ENCODE data around the gene TSPAN11.
"Not testable (repeated sequence)": the region's sequence is repeated elsewhere in the genome, so short reads cannot be mapped to it uniquely, and the experiment has no call there.

TSPAN11 gene

DNA sequence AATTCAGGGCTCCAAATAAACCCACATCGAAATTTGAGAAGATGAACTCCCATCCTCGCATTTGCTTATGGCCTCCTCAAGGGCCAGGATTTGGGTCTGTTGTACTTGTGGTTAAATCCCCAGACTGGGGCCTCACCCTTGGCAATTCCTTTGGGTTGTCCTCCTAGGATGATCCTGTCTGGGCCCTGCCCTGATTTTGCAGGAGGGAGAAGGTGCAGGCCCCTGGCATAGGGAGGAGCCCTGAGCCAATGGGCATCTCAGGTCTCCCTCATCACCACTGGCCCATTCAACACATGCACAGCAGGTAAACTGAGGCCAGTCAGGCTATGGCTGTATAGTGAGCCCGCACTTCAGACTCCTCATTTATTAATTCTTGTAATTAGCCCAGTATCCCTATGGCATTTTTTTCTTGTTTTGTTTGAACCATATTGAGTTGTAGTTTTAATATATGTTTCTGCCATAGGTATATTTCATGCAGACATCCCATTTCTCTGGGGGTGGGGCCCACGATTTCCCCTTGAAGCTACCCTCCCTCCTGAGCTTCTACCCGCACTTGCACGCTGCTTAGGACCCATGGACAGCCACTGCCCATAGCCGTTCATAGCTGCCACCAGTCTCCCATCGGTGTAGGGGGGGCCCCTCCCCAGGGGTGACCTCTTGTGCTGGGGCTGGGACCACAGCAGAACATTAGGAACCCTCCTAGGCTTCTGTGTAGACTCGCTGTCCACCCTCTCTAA, 80.0 kb downstream of the TSPAN11 start:
- H3K9me3 ChIP-seq (replicated peaks in 1 of 11) = no peaks in the 10 kb centered on the region
- H3K9ac ChIP-seq = no peak overlapping the region
- H3K36me3 ChIP-seq = no peaks in the 10 kb centered on the region
- H3K4me2 ChIP-seq = peak overlapping the region in 2 of 11 experiments; percentile 20 to 32; a peak in 3 of 22 replicates
- no peaks in the 10 kb centered on the region for H3K27me3 ChIP-seq
- no peaks in the 10 kb centered on the region for H4K20me1 ChIP-seq
- H3K27ac ChIP-seq = no peak overlapping the region
- no peak for TF ChIP-seq Cebpa-rat (IDR thresholded peaks at IDR 0.05)
- H3K4me3 ChIP-seq = no peak overlapping the region
- peaks cover 0 to 9% (median 3%) of the 10 kb centered on the region in 10 experiments; a peak in 8 of 20 replicates for H3K4me1 ChIP-seq

DNA sequence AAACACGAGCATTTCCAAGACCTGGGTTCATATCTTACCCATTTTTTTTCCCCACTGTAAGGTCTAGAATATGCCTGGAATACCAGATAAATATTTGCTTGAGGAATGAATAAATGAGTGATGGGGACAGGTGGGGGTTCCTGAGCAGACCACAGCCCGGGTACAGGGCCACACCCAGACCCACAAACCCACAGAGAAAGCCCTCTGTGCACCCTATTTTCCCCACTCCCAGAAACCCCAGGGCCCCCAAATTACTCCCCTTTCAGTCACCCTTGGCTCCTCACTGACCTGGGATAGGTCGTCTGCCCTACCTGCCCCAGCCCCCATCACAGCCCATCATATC, 80.6 kb downstream of the TSPAN11 start:
- Histone ChIP-seq H3K4me3 (no peak overlapping the region), H3K27ac (no peak overlapping the region), H3K9ac (no peak overlapping the region), H3K36me3 (no peaks in the 10 kb centered on the region), H3K4me1 (peaks cover 0 to 9% (median 3%) of the 10 kb centered on the region in 10 experiments; a peak in 8 of 20 replicates), H3K9me3 (replicated peaks in 1 of 11) (no peaks in the 10 kb centered on the region), H4K20me1 (no peaks in the 10 kb centered on the region), H3K4me2 (no peak overlapping the region), H3K27me3 (no peaks in the 10 kb centered on the region)
- TF ChIP-seq Cebpa-rat (IDR thresholded peaks at IDR 0.05) = no peak

DNA sequence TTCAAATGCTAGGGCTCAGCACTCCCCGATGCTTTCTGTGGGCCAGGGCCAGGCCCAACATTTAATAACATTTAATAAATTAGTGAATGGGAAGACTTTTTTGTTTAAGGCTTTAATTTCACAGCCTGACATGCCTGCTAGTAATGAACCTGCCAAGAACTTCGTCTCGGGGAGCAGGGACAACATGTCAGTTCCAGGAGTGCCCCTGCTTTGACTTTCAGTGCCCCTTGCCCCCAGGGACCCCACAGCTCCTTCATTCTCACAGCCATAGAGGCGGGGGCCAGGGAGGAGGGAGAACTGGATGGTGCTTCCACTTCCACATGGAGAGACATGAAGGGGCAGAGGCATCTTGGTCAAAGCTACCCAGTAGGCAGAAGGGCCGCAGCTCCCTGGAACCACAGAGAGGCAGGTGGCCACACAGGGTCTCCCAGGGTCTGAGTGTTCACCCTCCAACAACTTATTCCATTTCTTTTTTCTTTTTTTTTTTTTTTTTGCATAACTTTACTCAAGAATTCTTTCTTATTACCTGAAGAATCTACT, 81.2 kb downstream of the TSPAN11 start:
- Histone ChIP-seq H4K20me1 (no peaks in the 10 kb centered on the region), H3K27ac (no peak overlapping the region), H3K4me2 (no peak overlapping the region), H3K9ac (no peak overlapping the region), H3K4me3 (no peak overlapping the region), H3K27me3 (no peaks in the 10 kb centered on the region), H3K4me1 (peaks cover 0 to 9% (median 3%) of the 10 kb centered on the region in 10 experiments; a peak in 8 of 20 replicates), H3K9me3 (replicated peaks in 1 of 11) (no peaks in the 10 kb centered on the region), H3K36me3 (no peaks in the 10 kb centered on the region)
- no peak for TF ChIP-seq Cebpa-rat (IDR thresholded peaks at IDR 0.05)

DNA sequence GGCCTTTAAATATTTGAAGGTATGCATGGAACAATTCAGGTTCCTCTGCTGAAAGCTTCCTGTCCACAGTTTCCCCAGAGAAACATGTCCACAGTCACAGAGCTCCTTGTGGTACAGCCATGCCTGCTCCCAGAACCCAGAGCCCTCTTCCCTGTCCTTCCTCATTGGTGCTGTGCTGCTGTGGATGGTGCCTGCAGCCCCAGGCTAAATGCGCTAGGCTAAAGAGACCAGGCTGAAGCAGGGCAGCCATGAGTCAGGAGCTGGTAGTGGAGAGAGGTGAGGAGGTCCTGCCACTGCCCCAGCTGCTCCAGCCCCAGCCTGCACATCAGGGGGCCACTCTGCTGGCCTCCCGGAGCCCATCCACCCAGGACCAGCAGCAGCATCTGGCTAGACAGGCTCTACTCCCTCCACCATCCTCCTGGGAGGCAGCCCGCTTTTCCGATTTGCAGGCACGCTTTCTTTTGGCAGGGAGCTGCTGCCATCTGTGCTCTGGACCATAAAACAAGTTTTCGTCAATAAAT, 81.8 kb downstream of the TSPAN11 start:
- no peak for TF ChIP-seq Cebpa-rat (IDR thresholded peaks at IDR 0.05)
- no peaks in the 10 kb centered on the region for H3K27me3 ChIP-seq
- H3K4me3 ChIP-seq = no peak overlapping the region
- no peak overlapping the region for H3K9ac ChIP-seq
- no peaks in the 10 kb centered on the region for H3K36me3 ChIP-seq
- H3K4me1 ChIP-seq = peaks cover 0 to 9% (median 3%) of the 10 kb centered on the region in 10 experiments; a peak in 8 of 20 replicates
- H4K20me1 ChIP-seq = no peaks in the 10 kb centered on the region
- no peaks in the 10 kb centered on the region for H3K9me3 ChIP-seq (replicated peaks in 1 of 11)
- H3K27ac ChIP-seq = no peak overlapping the region
- no peak overlapping the region for H3K4me2 ChIP-seq

DNA sequence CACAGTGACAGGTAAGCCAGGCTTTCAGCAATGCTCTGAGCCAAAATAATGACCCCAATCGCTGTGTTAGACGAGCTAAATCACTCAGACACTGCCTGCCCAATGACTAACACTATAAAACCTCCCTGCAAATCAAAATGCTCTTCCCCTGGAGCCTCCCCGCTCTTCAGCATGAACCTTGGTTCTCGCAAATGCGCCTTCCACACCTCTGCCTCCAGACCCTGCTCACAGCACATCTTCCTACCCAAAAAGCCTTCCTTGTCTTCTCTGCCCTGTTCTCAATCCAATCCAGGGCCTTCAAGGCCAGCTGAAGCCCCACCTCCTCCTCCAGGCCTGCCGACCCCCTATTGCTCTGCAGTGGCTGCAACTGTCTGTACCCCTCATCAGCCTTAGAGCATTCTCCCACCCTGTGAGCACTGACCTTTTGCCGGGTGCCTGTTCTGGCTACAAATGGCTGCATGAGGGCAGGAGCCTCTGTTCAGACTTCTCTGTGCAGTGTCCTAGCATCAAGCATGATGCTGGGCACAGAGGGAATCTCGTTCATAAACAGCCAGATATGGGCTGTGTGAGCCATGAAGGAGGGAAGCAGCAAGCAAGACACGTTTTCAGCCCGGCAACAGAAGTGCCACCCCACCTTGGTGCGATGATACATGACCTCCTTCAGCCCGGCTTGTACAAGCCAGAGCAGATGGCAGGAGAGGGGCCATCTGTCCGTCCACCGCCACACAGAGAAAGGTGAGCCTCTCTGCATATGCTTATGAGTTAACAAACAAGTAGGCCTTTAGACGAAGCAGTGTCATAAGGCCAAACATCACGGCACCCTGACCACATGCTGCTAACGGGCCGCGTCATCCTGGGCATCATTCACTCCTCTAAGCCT, 82.7 kb downstream of the TSPAN11 start:
- Histone ChIP-seq H3K9ac (no peak overlapping the region), H3K4me2 (no peak overlapping the region), H3K27ac (no peak overlapping the region), H3K27me3 (no peaks in the 10 kb centered on the region), H3K36me3 (no peaks in the 10 kb centered on the region), H3K4me3 (no peak overlapping the region), H4K20me1 (no peaks in the 10 kb centered on the region), H3K9me3 (replicated peaks in 1 of 11) (no peaks in the 10 kb centered on the region), H3K4me1 (peaks cover 0 to 9% (median 3%) of the 10 kb centered on the region in 10 experiments; a peak in 8 of 20 replicates)
- no peak for TF ChIP-seq Cebpa-rat (IDR thresholded peaks at IDR 0.05)

DNA sequence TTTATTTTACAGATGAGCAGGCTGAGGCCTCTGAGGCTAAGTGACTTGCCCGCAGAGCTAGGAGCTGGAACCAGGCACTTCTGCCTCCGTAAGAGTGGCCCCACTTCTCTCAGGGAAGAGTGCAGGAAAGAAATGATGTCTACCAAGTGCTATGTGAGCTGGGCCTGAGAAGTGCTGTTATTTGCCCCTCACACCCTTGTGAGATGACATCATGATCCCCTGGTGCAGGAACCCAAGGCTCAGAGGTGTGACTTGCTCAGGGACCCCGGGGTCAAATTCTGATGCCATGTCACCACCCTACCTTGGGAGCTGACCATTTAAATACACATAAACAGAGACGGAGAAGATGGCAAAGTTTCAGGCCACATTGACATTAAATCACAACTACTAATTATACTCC, 83.4 kb downstream of the TSPAN11 start:
- H3K27ac ChIP-seq = no peak overlapping the region
- H3K9me3 ChIP-seq (replicated peaks in 1 of 11) = no peaks in the 10 kb centered on the region
- peaks cover 0 to 9% (median 0%) of the 10 kb centered on the region in 10 experiments; a peak in 7 of 20 replicates for H3K4me1 ChIP-seq
- no peaks in the 10 kb centered on the region for H4K20me1 ChIP-seq
- no peak for TF ChIP-seq Cebpa-rat (IDR thresholded peaks at IDR 0.05)
- H3K4me3 ChIP-seq = no peak overlapping the region
- no peak overlapping the region for H3K4me2 ChIP-seq
- no peak overlapping the region for H3K9ac ChIP-seq
- no peaks in the 10 kb centered on the region for H3K36me3 ChIP-seq
- H3K27me3 ChIP-seq = no peaks in the 10 kb centered on the region

DNA sequence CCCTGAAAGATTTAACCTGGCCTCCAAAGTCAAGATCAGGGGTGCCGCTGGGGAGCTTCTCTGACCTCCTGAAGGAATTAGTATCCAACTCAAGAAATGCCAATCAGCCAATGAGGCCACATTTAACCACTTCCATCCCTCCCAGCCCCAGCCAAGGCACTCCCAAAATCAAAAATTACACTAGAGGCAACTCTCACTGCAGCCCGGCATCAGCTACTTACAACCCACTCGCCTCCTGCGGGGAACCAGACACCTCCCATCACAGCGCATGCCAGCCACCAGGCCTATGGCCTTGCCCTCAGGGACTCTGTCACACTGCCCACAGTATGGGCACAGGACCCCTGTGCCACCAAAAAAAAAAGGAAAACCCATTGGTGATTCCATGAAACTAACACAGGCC, 84.8 kb downstream of the TSPAN11 start:
- H3K36me3 ChIP-seq = no peaks in the 10 kb centered on the region
- no peak overlapping the region for H3K4me3 ChIP-seq
- no peaks in the 10 kb centered on the region for H4K20me1 ChIP-seq
- no peaks in the 10 kb centered on the region for H3K27me3 ChIP-seq
- TF ChIP-seq Cebpa-rat (IDR thresholded peaks at IDR 0.05) = no peak
- H3K4me1 ChIP-seq = peaks cover 0 to 1% (median 0%) of the 10 kb centered on the region in 10 experiments; a peak in 3 of 20 replicates
- H3K9me3 ChIP-seq (replicated peaks in 1 of 11) = no peaks in the 10 kb centered on the region
- no peak overlapping the region for H3K4me2 ChIP-seq
- H3K9ac ChIP-seq = no peak overlapping the region
- H3K27ac ChIP-seq = no peak overlapping the region

DNA sequence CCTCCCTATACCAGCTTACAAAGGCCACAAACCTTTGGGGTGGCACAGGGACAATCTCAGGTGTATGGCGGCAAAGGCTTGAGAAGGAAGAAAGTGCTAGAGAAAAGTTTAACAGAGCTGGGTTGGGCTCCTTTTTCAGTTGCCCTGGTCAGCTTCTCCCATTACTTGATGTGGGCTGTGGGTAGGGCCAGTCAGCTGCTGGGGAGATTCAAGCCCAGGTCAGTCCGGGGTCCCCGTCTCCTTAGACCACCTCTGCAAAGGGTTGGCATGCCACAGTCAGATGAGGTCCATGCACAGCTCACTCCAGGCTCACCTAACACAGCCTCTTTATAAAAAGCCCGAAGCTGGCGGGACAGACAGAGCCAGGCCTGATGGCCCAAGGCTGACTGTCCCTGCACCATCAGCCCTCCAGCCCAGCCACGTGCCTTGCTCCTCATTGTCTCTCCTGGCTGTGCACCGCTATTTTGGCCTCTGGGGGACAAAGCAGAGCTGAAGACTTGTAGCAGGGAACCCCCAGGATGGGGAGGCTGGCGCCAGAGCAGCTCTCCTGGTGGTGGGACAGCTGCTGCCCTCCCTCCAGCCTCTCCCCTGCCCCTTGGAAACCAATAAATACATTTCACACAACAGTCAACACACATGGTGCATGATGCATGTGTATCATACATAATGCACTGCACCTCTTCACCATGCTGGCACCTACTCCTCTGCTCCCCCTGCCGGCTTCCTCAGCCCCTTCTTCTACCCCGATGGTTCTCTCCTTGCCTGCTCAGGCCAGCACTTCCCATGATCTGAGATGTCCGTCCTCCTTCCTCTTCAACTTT, 85.4 kb downstream of the TSPAN11 start:
- no peak for TF ChIP-seq Cebpa-rat (IDR thresholded peaks at IDR 0.05)
- no peak overlapping the region for H3K4me3 ChIP-seq
- H3K4me2 ChIP-seq = no peak overlapping the region
- no peaks in the 10 kb centered on the region for H3K4me1 ChIP-seq
- no peaks in the 10 kb centered on the region for H4K20me1 ChIP-seq
- H3K27me3 ChIP-seq = no peaks in the 10 kb centered on the region
- H3K36me3 ChIP-seq = no peaks in the 10 kb centered on the region
- H3K27ac ChIP-seq = no peak overlapping the region
- no peak overlapping the region for H3K9ac ChIP-seq
- no peaks in the 10 kb centered on the region for H3K9me3 ChIP-seq (replicated peaks in 1 of 11)

DNA sequence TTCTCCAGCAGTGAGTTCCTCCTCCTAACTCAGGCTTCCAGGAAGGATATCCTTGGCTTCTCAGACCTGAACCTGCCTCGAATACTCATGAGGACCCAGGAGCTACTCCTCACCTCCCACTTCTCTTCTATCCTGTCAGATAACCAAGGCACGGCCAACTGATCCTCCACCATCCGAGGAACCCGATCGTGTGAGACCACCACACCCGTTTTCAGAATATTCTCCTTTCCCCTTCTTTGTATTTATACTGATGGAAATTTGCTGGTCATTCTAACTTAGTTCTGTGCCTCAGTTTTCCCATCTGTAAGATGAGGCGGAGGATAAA, 86.0 kb downstream of the TSPAN11 start:
- H3K9me3 ChIP-seq (replicated peaks in 1 of 11); H3K4me2 ChIP-seq; H3K36me3 ChIP-seq; H3K4me3 ChIP-seq; H4K20me1 ChIP-seq; H3K27ac ChIP-seq; H3K9ac ChIP-seq; H3K27me3 ChIP-seq; H3K4me1 ChIP-seq: not testable (repeated sequence)
